A549 (cell line): ENCODE results near the gene MEF2B. TPM values are rescaled to one million over a fixed set of nuclear protein-coding genes. Genes with fewer than 3 reads are reported as not detected.
"Not testable (repeated sequence)": the region's sequence is repeated elsewhere in the genome, so short reads cannot be mapped to it uniquely, and the experiment has no call there.

Source experiments
- ATAC-seq, 2 experiments: fragments of 200-7000 bp in 1 of 2; fragments of >200 bp in 1 of 2; cut with Nextera tagmentation in 1 of 2; cut with Tn5 transposase in 1 of 2; 3 replicates each; pipeline versions ENCODE4 v1.8.0 to v1.9.1; 2018 to 2020; ENCODE audit warnings: mild to moderate bottlenecking in 1 of 2, moderate library complexity in 1 of 2
- CTCF ChIA-PET: fragments of 300-600 bp; sonication (Branson Sonifier 250); formaldehyde crosslinking; extraction: SDS; loops from one replicate; lab custom pipeline; 2021; ENCODE audit warnings: antibody characterized with exemption, inconsistent platforms; lab: Yijun Ruan, JAX
- POLR2A ChIA-PET: fragments of 350-600 bp; formaldehyde crosslinking; extraction: SDS; loops from one replicate; lab custom pipeline; 2021; ENCODE audit warnings: antibody characterized with exemption, inconsistent platforms; lab: Yijun Ruan, JAX
- DNase-seq, 2 experiments: peaks; one replicate each; pipeline versions ENCODE4 v3.0.0 to v3.0.0-alpha.2; 2011 to 2016; ENCODE audit warnings: low read depth in 1 of 2, low spot score in 1 of 2
- FAIRE-seq: peaks from 2 replicates; lab custom pipeline; 2011; peaks lifted over from hg19 to GRCh38; lab: Jason Lieb, UNC
- H3K27ac ChIP-seq, 2 experiments: fragments of >200 bp; sonication (Bioruptor Twin); formaldehyde crosslinking; 3 replicates each; pipeline ENCODE4 v1.5.1; 2016 to 2017
- H3K4me1 ChIP-seq: fragments of >200 bp; sonication (Bioruptor Twin); formaldehyde crosslinking; 3 replicates; pipeline ENCODE4 v1.6.1; 2016
- H3K4me2 ChIP-seq: fragments of >200 bp; sonication (Bioruptor Twin); formaldehyde crosslinking; 3 replicates; pipeline ENCODE4 v1.6.1; 2016
- H3K4me3 ChIP-seq: fragments of >200 bp; sonication (Bioruptor Twin); formaldehyde crosslinking; 3 replicates; pipeline ENCODE4 v1.5.1; 2016
- H3K9me3 ChIP-seq: fragments of >200 bp; sonication (Bioruptor Twin); formaldehyde crosslinking; 3 replicates; pipeline ENCODE4 v1.6.1; 2016
- BHLHE40 ChIP-seq: IDR thresholded peaks from 2 replicates; pipeline ENCODE4 v1.6.1; 2012; ENCODE audit warnings: low read depth, low read length, inconsistent platforms
- CBX2 ChIP-seq: fragments of 200-600 bp; sonication (generic); IDR thresholded peaks from 2 replicates; pipeline ENCODE4 v1.6.1; 2016; ENCODE audit warnings: low read depth, mild to moderate bottlenecking, borderline replicate concordance
- CBX8 ChIP-seq: fragments of 200-600 bp; sonication (generic); IDR thresholded peaks from 2 replicates; pipeline ENCODE4 v1.6.1; 2016
- ELK1 ChIP-seq: fragments of 150-350 bp; IDR thresholded peaks from 2 replicates; pipeline ENCODE4 v1.6.1; 2014; ENCODE audit warnings: low read depth, mild to moderate bottlenecking, low read length
- EP300 ChIP-seq, 2 experiments: fragments of >200 bp; sonication (Bioruptor Twin); formaldehyde crosslinking; IDR thresholded peaks; 2 replicates in 1 of 2; 3 replicates in 1 of 2; pipeline ENCODE4 v1.6.1; 2016 to 2017
- ESRRA ChIP-seq: fragments of 150-350 bp; IDR thresholded peaks from 2 replicates; pipeline ENCODE4 v1.6.1; 2014; ENCODE audit warnings: mild to moderate bottlenecking, low read length, borderline replicate concordance
- FOSL2 ChIP-seq, 2 experiments: fragments of 450-650 bp in 1 of 2; fragments of >200 bp in 1 of 2; sonication (Bioruptor Twin) in 1 of 2; formaldehyde crosslinking; IDR thresholded peaks; 2 replicates each; pipeline versions ENCODE4 v1.5.0 to v1.6.1; 2016 to 2020; ENCODE audit warnings: mild to moderate bottlenecking in 1 of 2, moderate library complexity in 1 of 2
- KDM1A ChIP-seq: fragments of 200-600 bp; sonication (generic); IDR thresholded peaks from 2 replicates; pipeline ENCODE4 v1.6.1; 2016; ENCODE audit warnings: low read depth, mild to moderate bottlenecking
- MAFK ChIP-seq: fragments of 450-650 bp; IDR thresholded peaks from 2 replicates; pipeline ENCODE4 v1.6.1; 2014; ENCODE audit not compliant: partially characterized antibody
- POLR2A ChIP-seq: IDR thresholded peaks from 2 replicates; pipeline ENCODE4 v1.6.1; 2012; ENCODE audit warnings: mild to moderate bottlenecking, low read length
- RARB ChIP-seq: fragments of 250-450 bp; sonication (Bioruptor Pico); IDR thresholded peaks from 2 replicates; pipeline ENCODE4 v1.8.0; 2021; ENCODE audit warnings: mild to moderate bottlenecking, moderate library complexity
- REST ChIP-seq: fragments of 200-600 bp; sonication (generic); IDR thresholded peaks from 2 replicates; pipeline ENCODE4 v1.6.1; 2016; ENCODE audit warnings: antibody characterized with exemption, mild to moderate bottlenecking, moderate library complexity
- RNF2 ChIP-seq: fragments of 200-600 bp; sonication (generic); IDR thresholded peaks from 2 replicates; pipeline ENCODE4 v1.6.1; 2016; ENCODE audit warnings: low read depth, mild to moderate bottlenecking, antibody characterized with exemption, moderate library complexity, borderline replicate concordance
- SREBF2 ChIP-seq: fragments of 450-650 bp; IDR thresholded peaks from 2 replicates; pipeline ENCODE4 v1.6.1; 2014; ENCODE audit warnings: mild to moderate bottlenecking, moderate library complexity
- ZSCAN20 ChIP-seq: fragments of 250-450 bp; sonication (Bioruptor Pico); IDR thresholded peaks from 2 replicates; pipeline ENCODE4 v1.8.0; 2022; ENCODE audit warnings: mild to moderate bottlenecking, moderate library complexity
- WGBS: methylation state at CpG from one replicate; pipeline ENCODE4 v1.1.6; 2017; ENCODE audit errors: missing lambda C conversion rate; 5-methylcytosine and 5-hydroxymethylcytosine counted together
- polyA plus RNA-seq, 4 experiments: library from polyadenylated mRNA; depleted of rRNA in 3 of 4; stranded (reverse); fragments of >200 nt; fragmentation: RNase III in 1 of 4; extraction: RNeasy Plus Mini Kit Qiagen cat#74134 plus additional on column Dnase treatment in 1 of 4; gene quantifications; 2 replicates in 3 of 4; 3 replicates in 1 of 4; pipeline ENCODE4 v1.2.3, GENCODE V29; 2011 to 2017

The MEF2B gene
- polyA plus RNA-seq, 2 of the 4 experiments (the other 2 are of a cell fraction), result 0.10 to 0.13 TPM

- Histone ChIP-seq H3K4me2 (no peak overlapping the region), H3K27ac (no peak overlapping the region), H3K4me3 (no peak overlapping the region), H3K9me3 (no peaks in the 10 kb centered on the region), H3K4me1 (no peaks in the 10 kb centered on the region)
- no peak; a peak in 1 of 6 replicates for ATAC-seq
- CTCF ChIA-PET, result interaction anchor here (0.7 to 1.0 kb wide), 3 partner anchors 10 to 17 kb away, joined by 3 to 4 read pairs (median 3); partner anchors contain the start of genes BORCS8 and RFXANK
- no peak for DNase-seq
- POLR2A ChIA-PET, result no interaction called here
- 90% methylated on average over 7 of the region's 17 CpGs for WGBS
- TF ChIP-seq ESRRA (no peak), MAFK (no peak), KDM1A (no peak), RNF2 (no peak), POLR2A (no peak)
- TF ChIP-seq, all 56 proteins: peak for 0
- no peak for FAIRE-seq
Measured at GRCh38 chr19:19179548-19180441, 9.7 kb upstream of the MEF2B start.

- no peak for FAIRE-seq
- Histone ChIP-seq H3K27ac (no peak overlapping the region), H3K4me3 (no peak overlapping the region), H3K4me2 (no peak overlapping the region), H3K4me1 (peaks cover 4% of the 10 kb centered on the region; the same call in 1 of the 3 replicates), H3K9me3 (no peaks in the 10 kb centered on the region)
- CTCF ChIA-PET, result interaction anchor here (0.5 to 3.3 kb wide), 4 partner anchors 8 to 45 kb away, joined by 3 to 22 read pairs (median 3); partner anchors contain the start of genes BORCS8 and RFXANK
- POLR2A ChIA-PET, result no interaction called here
- WGBS, result 100% methylated on average over 3 of the region's 8 CpGs
- peak in 1 of 2 experiments; percentile 36 for DNase-seq
- TF ChIP-seq ZSCAN20 (CRISPR knock-in tag), result no peak
- no peak for TF ChIP-seq ELK1
- no peak for TF ChIP-seq EP300 (IDR thresholded peaks at IDR 0.05)
- no peak for TF ChIP-seq RNF2
- TF ChIP-seq CBX8, result no peak
- TF ChIP-seq SREBF2, result no peak
- no peak for TF ChIP-seq FOSL2 (IDR thresholded peaks at IDR 0.05)
- TF ChIP-seq FOSL2 (CRISPR knock-in tag; IDR thresholded peaks at IDR 0.05), result no peak
- TF ChIP-seq BHLHE40, result no peak
- TF ChIP-seq REST, result no peak
- TF ChIP-seq CBX2, result no peak
- TF ChIP-seq RARB, result no peak
- no peak; a peak in 1 of 6 replicates for ATAC-seq
Measured at GRCh38 chr19:19176950-19177349, 6.9 kb upstream of the MEF2B start.

GRCh38 chr19:19173243-19173642 is 3.2 kb upstream of the MEF2B start:
- H3K4me1 ChIP-seq, ATAC-seq, H3K4me2 ChIP-seq, H3K4me3 ChIP-seq, H3K9me3 ChIP-seq, POLR2A ChIA-PET, H3K27ac ChIP-seq, DNase-seq, FAIRE-seq: not testable (repeated sequence)
- CTCF ChIA-PET, result interaction anchor here (1.1 kb wide), 1 partner anchor 13 kb away, joined by 3 read pairs; no protein-coding TSS in a partner anchor
- WGBS, result 78% methylated on average over 4 of the region's 5 CpGs
